Testis (tissue), 3 donors: ENCODE data around the gene ENTR1. TPM values are rescaled to one million over a fixed set of nuclear protein-coding genes. Genes with fewer than 3 reads are reported as not detected.

Experiments
- DNase-seq: peaks from one replicate; pipeline ENCODE4 v3.0.0-alpha.2; 2019
- H3K27ac ChIP-seq, 2 donors: fragments of 200-600 bp; sonication (generic); one replicate each; pipeline ENCODE4 v1.5.1; 2019
- H3K27me3 ChIP-seq: fragments of 200-600 bp; sonication (generic); one replicate; pipeline ENCODE4 v1.5.1; 2019
- H3K36me3 ChIP-seq: fragments of 200-600 bp; sonication (generic); one replicate; pipeline ENCODE4 v1.5.1; 2017; ENCODE audit warnings: low read depth; ENCODE audit errors: missing control alignments
- H3K4me1 ChIP-seq: fragments of 200-600 bp; sonication (generic); one replicate; pipeline ENCODE4 v1.5.1; 2019
- H3K4me3 ChIP-seq, 2 donors: fragments of 200-600 bp; sonication (generic); one replicate each; pipeline ENCODE4 v1.5.1; 2017 to 2019
- H3K9me3 ChIP-seq: fragments of 200-600 bp; sonication (generic); one replicate; pipeline ENCODE4 v1.5.1; 2017
- POLR2A ChIP-seq: fragments of 450-650 bp; IDR thresholded peaks from one replicate; pipeline ENCODE4 v1.6.1; 2017; ENCODE audit warnings: antibody characterized with exemption, mild to moderate bottlenecking, moderate library complexity
- WGBS, 2 donors: methylation state at CpG; one replicate each; pipeline ENCODE4 v1.1.5; 2018; 5-methylcytosine and 5-hydroxymethylcytosine counted together
- intact Hi-C: fragments of 100-400 bp; cut with DNase I; formaldehyde crosslinking; loops from one replicate; pipeline ENCODE4 v1.15.1; 2023; ENCODE audit warnings: low total_unique reads
- polyA plus RNA-seq: library from polyadenylated mRNA; stranded (reverse); fragments of 350-450 nt; fragmentation: Illumina TruSeq; extraction: RNeasy Lipid Tissue Mini Kit (QIAGEN cat#74804); gene quantifications from one replicate; pipeline ENCODE4 v1.2.3, GENCODE V29; 2014; ENCODE audit warnings: low read depth, low replicate concordance; ENCODE audit not compliant: insufficient read depth
- total RNA-seq, 2 donors: library from RNA; depleted of rRNA; stranded (reverse); fragments of >200 nt; gene quantifications; one replicate each; pipeline ENCODE4 v1.2.3, GENCODE V29; 2016
- TF ChIP-seq, protein P1 (sequence below), 3 experiments: fragments of 450-650 bp in 2 of 3; fragments of 200-600 bp in 1 of 3; sonication (generic) in 1 of 3; IDR thresholded peaks; one replicate each; pipeline ENCODE4 v1.5.1; 2016 to 2019; ENCODE audit warnings: antibody characterized with exemption in 3 of 3, mild to moderate bottlenecking in 2 of 3, moderate library complexity in 1 of 3

Gene ENTR1
- total and polyA plus RNA-seq, 3 donors from 2014 or later = 61.7 to 69.1 (median 64.3) TPM

DNA sequence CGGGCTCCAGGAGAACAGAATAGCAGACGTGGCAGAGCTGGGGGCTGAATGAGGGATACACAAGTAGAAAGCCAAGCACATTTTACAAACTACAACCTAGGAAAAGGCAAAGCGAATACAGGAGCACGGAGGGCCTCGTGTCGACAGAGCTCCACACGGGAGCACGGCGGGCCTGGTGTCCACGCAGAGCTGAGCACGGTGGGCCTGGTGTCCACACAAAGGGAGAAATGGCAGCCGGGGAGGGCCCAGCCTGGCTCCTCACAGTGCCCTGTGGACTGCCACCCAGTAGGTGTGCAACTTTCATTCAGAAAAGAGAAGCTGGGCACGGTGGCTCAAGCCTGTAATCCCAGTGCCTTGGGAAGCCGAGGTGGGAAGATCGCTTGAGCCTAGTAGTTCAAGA is 32.7 kb upstream of the ENTR1 start:
- peaks cover 20% of the 10 kb centered on the region for H3K4me1 ChIP-seq
- intact Hi-C loops = no loop called here
- no peaks in the 10 kb centered on the region for H3K27me3 ChIP-seq
- H3K9me3 ChIP-seq = no peaks in the 10 kb centered on the region
- no peak for DNase-seq
- TF ChIP-seq, protein P1, sequence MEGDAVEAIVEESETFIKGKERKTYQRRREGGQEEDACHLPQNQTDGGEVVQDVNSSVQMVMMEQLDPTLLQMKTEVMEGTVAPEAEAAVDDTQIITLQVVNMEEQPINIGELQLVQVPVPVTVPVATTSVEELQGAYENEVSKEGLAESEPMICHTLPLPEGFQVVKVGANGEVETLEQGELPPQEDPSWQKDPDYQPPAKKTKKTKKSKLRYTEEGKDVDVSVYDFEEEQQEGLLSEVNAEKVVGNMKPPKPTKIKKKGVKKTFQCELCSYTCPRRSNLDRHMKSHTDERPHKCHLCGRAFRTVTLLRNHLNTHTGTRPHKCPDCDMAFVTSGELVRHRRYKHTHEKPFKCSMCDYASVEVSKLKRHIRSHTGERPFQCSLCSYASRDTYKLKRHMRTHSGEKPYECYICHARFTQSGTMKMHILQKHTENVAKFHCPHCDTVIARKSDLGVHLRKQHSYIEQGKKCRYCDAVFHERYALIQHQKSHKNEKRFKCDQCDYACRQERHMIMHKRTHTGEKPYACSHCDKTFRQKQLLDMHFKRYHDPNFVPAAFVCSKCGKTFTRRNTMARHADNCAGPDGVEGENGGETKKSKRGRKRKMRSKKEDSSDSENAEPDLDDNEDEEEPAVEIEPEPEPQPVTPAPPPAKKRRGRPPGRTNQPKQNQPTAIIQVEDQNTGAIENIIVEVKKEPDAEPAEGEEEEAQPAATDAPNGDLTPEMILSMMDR (IDR thresholded peaks at IDR 0.05) = no peak
- TF ChIP-seq POLR2A = no peak
- peaks cover 3% of the 10 kb centered on the region for H3K36me3 ChIP-seq
- H3K4me3 ChIP-seq = no peak overlapping the region
- H3K27ac ChIP-seq = no peak overlapping the region
- 91 to 96% methylated on average over 15 of the region's 15 CpGs for WGBS, 2 donors

DNA sequence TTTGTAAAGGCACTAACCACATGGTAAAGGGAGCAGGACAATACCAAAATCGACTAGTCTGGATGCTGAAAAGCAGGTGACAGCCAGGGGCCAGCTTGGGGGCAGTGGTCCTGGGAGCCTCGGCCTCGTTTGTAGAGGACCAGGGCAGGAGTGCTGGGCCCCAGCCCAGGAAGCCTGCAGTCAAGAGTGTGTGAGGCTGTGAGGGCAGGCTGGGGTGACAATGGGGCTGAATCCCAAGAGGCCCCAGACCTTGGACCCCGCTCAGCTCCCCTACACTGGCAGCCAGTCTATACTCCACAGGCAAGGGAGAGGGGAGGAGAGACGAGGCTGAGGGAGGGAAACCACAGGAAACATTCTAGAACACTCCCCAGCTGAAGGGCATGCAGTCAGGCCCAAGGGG is 31.9 kb upstream of the ENTR1 start:
- intact Hi-C loops = no loop called here
- Histone ChIP-seq H3K36me3 (peaks cover 3% of the 10 kb centered on the region), H3K4me1 (peaks cover 29% of the 10 kb centered on the region), H3K27me3 (no peaks in the 10 kb centered on the region), H3K9me3 (no peaks in the 10 kb centered on the region), H3K4me3 (no peak overlapping the region), H3K27ac (no peak overlapping the region)
- TF ChIP-seq POLR2A = no peak
- TF ChIP-seq, protein P1 (IDR thresholded peaks at IDR 0.05) = no peak
- 81 to 84% methylated on average over 5 of the region's 5 CpGs for WGBS, 2 donors
- DNase-seq = no peak

DNA sequence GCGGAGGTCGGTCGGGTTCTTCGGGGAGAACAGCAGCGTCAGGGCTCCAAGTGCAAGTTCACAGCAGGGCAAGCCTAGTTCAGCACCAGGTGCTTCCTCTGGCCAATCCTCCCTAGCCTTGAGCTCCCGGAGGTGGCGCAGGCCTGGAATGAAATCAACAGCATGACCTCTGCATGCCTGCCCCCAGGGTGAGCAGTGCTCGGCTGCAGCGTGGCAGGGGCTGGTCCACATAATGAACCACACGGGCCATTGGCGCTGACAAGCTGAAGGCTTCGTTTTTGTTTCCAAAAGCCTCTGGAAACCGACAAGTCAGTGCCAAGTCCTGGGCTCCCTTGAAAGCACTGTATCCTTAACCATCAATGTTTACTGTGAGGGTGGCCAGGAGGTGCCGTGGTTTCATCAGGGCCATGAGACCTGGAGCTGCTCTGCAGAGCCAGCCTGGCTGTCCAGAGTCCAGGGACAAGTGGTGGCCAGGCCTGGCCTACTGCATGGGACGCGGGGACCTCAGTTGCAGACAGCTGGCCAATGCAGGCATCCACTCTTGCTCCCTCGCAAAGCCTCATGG is 31.3 kb upstream of the ENTR1 start:
- TF ChIP-seq POLR2A = no peak
- TF ChIP-seq, protein P1 (IDR thresholded peaks at IDR 0.05) = no peak
- 69 to 73% methylated on average over 10 to 17 of the region's 17 CpGs for WGBS, 2 donors
- Histone ChIP-seq H3K4me1 (peaks cover 32% of the 10 kb centered on the region), H3K27me3 (no peaks in the 10 kb centered on the region), H3K27ac (no peak overlapping the region), H3K9me3 (no peaks in the 10 kb centered on the region), H3K4me3 (no peak overlapping the region), H3K36me3 (peaks cover 3% of the 10 kb centered on the region)
- no peak for DNase-seq
- intact Hi-C loops = no loop called here

DNA sequence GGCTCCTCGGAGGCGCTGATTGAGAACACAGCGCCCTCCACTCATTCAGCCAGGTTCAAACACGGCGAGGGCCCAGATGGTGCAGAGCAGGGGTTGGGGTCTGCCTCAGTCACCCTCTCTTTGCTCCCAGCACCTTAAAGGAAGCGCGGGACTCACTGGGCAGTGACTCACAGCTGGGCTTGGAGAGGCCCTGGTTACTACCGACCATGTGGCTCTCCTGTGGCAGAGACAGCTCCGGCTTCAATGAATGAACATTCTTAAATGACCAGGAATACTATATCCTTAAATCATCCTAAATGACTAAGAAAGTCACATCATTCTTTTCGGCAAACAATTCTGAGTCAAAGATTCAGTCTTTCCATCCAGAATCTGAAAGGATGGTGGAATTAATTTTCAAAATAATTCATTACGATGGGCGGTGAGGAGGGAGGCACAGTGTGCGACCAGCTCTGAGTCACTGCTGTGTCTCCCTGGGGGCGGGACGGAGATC is 30.8 kb upstream of the ENTR1 start:
- Histone ChIP-seq H3K9me3 (no peaks in the 10 kb centered on the region), H3K4me3 (no peak overlapping the region), H3K27ac (peak overlapping the region in 1 of 2 donors; percentile 87), H3K27me3 (no peaks in the 10 kb centered on the region), H3K36me3 (peaks cover 3% of the 10 kb centered on the region), H3K4me1 (peaks cover 32% of the 10 kb centered on the region)
- DNase-seq = no peak
- whole genome bisulfite sequencing, 2 donors = 85% methylated on average over 13 to 15 of the region's 15 CpGs
- intact Hi-C loops = no loop called here
- TF ChIP-seq, protein P1 (IDR thresholded peaks at IDR 0.05) = no peak
- no peak for TF ChIP-seq POLR2A
